Prostate gland (tissue), 2 donors: ENCODE results near the gene SH3PXD2A.
A peak's percentile ranks its signal among the peaks of the same experiment; 100 is the strongest.

Source experiments
- CTCF ChIP-seq, 4 experiments: fragments of 200-600 bp in 2 of 4; fragments of 450-650 bp in 2 of 4; sonication (generic) in 2 of 4; IDR thresholded peaks; 1 replicate in 3 of 4; 2 replicates in 1 of 4; pipeline ENCODE4 v1.5.1; 2016 to 2019; ENCODE audit warnings: antibody characterized with exemption in 4 of 4, mild to moderate bottlenecking in 2 of 4, moderate library complexity in 2 of 4
- POLR2AphosphoS5 ChIP-seq: sonication (generic); formaldehyde crosslinking; IDR thresholded peaks from one replicate; pipeline ENCODE4 v1.6.1; 2017; ENCODE audit warnings: antibody characterized with exemption

- no peak for TF ChIP-seq CTCF (IDR thresholded peaks at IDR 0.05)
- peak; percentile 15 for TF ChIP-seq POLR2AphosphoS5
Observed at GRCh38 chr10:103645141-103646054, 210.0 kb downstream of the SH3PXD2A start.
